ENCODE measurements around the gene KRT33B.
A peak's percentile ranks its signal among the peaks of the same experiment; 100 is the strongest.
"Not testable (repeated sequence)": the region's sequence is repeated elsewhere in the genome, so short reads cannot be mapped to it uniquely, and the experiment has no call there.

Gene KRT33B

DNA sequence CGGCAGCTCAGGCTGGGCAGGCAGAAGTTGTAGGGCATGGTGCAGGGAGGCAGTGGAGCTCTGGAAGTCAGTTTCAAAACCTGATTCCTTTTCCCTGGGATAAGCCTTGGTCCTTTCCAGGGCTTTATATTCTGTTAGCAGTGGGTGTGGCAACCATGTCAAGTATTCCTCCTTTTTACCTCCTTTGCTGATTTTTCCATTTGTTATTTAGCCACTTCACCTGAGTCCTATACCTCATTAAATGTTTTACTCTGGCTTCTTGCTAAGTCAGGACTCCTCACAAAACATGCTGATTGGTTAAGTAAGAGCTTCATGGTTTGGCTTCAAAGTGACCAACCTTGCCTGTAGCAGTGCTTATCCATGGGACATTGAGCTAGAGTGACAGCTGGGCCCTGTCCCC, at the start of gene KRT33B:
TSS of gene KRT33B (minus strand) at position 101 of the 400 bp plus-strand sequence. CDS start at position 38, 63 bp downstream.
- no peak for DNase-seq (ENCODE audit: low read depth)

DNA sequence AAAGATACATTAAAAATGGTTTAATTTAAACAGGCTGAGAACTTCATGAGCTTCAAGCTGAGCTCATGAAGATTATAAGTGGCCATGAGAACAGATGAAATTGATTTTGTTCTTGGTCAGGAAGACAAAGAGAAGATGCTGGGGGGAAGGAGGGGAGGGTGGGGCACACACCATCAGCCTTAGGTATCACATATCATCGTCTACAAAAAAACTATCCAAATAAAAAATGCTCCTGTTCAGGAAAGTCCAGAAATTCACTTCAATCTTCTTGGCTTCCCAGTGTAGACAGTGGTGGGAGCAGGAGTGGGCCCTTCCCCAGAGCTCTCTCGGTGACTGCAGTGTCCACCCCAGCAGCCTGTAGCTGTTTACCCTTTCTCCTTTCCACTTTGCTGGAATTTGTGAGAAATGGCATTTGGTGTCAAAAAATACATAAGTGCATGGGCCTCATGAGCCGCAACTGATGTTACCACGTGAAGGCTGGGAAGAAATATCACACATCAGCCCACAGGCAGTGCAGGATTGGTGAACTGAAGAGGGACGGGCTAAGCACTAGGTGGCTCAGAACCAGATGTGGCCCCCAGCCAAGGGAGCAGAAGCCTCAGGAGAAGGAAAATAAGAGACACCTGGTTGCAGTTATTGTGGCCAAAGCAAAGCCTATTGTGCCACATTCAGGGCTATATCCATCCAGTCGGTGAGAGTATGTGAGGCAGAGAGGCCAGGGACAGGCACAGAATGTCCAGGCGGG, 48.7 kb upstream of the KRT33B start:
- DNase-seq (ENCODE audit: low read depth) = no peak

DNA sequence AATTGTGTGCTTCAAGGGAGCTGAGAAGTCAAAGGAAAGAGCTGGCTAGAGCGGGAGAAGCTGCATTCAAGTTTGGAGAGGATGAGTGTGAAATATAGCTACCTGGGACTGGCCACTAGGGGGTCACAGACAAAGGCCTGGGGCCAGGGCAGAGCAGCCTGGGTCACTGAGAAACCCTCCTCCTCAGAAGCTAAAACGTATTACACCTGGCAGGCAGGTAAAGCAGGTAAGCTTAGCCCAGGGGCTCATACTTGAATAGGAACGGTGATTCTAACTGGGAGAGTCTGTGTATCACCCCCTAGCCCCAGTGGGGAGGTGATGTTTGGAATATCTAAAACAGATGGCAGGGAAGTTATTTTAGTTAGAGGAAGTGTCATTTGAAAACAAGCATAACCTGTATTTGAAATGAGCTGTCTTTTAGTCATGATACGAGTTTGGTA, 48.0 kb upstream of the KRT33B start:
- no peak for DNase-seq (ENCODE audit: low read depth)

DNA sequence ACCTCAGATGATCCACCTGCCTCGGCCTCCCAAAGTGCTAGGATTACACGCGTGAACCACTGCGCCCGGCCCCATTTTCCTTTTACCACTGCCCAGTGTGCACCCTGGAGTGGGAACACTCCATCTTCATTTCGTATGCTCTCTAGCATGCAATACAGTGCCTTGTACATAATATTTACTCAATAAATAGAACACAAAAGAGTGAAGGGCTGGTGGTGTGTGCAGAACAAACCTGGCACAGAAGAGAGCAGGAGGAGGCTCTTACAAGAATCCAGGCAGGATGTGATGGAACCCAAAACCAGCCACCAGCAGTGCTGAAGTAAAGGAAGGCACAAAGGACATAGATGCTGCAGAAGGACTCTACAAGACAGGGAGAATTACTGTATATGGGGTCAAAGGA, 47.5 kb upstream of the KRT33B start:
- DNase-seq (ENCODE audit: low read depth) = no peak

DNA sequence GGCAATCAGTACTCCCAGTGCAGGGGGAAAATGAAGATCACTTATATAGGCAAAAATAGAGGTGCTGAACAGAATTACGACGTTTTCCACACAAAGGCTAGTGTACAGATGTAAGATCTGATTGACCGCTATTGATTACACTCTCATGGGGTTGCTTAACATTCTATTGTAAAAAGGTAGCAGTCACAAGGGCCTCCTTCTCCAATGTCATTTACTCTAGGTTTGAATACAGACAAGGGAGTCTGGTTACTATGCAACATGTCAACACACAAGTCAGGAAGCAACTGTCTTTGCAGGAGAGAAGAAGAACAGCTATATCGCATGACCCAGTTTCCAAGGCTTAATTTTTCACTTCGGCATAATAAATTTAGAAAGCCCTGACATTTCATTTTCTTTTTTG, 46.9 kb upstream of the KRT33B start:
- DNase-seq (ENCODE audit: low read depth) = no peak

DNA sequence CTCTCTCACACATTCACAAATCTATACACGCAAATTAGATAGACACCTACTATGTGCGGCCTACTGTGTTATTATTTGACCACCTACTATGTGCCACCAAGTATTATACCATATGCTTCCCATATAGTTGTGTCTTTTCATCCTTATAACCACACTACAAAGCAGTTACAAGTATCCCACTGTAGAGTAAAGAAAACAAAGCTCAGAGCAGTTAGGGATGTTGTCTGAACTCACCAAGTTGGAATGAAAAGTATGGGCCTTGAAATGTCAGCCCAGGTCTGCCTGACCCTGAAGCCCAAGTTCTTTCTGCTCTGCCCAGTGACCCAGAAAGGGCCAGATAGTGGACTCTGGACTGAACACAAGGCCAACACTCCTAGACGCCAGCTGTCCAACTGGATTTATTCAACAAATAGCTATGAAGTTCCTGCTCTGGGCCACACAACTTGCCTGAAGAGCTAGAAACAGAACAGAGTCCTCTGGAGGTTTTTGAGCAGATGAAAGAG, 46.3 kb upstream of the KRT33B start:
- no peak for DNase-seq (ENCODE audit: low read depth)

DNA sequence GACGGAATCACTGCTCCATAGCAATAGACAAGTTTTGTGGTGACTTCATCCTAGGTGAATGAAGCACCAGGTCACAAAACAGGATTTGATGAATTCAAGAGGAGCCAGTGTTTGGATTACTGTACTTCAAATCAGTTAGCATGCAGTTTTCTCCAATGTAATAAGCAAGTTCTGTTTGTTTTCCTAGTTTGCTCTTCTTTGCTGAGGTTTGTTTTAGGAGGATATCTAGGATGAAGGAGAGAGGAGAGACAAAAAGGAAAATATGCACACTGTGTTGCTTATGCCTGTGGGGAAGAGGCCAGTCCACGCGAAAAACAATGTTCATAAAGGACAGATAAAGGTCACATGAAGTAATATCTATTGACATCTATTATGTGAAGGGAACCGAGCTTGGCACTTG, 45.8 kb upstream of the KRT33B start:
- no peak for DNase-seq (ENCODE audit: low read depth)

DNA sequence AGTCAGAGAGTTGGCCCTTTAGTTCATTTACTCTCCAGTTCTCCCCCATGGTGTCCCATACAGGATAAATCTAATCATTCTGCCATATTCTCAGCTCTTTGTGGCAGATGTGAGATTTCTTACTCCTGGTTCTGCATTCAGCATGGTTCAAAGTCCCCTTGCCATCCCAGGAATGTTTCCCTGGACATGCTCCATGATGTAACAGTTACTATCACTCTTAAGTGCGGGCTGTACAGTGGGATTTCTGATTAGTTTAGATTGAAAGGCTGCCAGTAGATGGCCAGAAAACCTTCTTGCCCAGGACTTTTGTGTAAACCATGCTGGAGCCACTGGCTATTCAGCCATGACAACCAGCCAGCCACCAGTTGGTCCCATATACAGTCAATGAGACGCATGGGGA, 44.4 kb upstream of the KRT33B start:
- no peak for DNase-seq (ENCODE audit: low read depth)

DNA sequence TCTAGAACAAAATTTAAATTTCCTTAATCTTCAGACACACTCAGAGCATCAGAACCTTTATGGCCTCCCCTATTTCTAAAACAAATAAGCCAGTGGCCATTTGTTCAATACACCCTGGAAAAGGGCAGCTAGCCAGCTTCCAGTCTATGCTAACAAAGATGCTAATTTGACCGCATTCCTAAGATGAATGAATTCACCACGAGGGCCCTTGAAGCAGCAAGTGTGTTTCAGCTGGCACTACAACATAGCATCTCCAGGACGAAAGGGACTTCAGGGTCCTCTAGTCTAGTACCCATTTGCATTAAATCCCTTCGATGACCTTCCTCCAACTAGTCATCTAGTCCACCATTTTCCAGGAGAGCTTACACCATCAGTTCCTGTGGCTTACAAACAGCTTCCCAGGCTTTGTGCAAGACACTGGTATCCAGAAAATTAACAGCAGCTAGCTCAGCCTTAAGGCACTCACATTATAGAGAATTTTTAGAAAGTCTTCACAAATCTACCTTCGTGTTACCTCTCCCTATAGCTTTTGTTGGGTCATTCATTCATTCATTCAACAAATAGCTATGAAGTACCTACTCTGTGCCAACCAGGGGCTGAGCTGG, 43.8 kb upstream of the KRT33B start:
- no peak for DNase-seq (ENCODE audit: low read depth)

DNA sequence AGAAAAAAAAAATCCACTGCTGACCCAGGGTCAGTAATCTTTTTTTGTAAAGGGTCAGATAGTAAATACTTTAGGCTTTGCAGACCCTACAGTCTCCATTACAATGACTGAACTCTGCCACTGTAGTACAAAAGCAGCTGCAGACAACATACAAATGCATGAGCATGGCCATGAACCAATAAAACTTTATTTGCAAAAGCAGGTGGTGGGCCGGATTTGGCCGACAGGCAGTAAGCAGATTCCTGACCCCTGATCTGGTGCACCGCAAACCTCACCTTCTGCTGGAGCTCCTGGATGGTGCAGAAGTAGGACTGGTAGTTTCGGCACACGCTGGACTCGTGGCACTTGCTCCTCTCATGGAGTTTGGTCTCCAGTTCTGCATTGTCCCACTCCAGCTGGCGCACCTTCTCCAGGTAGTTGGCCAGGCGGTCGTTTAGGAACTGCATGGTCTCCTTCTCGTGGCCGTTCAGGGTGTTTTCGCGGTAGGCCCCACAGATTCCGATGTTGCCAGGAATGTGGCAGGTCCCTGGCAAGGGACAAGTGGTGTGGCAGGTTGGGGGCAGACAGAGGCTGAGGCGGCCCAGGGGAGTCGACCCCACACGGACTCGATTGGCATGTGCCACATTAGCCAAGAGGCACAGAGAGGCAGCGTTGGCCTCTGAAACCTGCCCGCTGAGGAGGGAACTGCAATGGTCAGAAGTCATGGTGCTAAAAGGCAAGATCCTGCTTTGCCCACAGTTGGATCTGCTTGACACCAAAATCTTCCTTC, 41.6 kb upstream of the KRT33B start:
- DNase-seq (ENCODE audit: low read depth) = no peak

DNA sequence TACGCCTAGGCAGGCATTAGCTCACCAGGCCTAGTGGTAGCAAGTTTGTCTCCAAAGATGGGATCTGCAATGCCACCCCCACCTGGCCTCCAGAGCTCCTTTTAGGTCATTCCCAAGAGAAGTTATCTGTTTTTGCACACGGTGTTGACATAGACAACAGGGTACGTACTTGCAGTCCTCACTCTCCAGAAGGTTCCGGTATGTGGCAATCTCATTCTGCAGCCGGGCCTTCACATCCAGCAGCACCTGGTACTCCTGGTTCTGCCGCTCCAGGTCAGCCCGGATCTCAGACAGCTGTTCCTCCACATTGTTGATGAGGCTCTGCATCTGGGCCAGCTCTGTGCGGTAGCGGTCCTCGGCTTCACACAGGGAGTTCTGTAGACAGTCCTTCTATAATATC, 37.6 kb upstream of the KRT33B start:
- DNase-seq (ENCODE audit: low read depth) = no peak

DNA sequence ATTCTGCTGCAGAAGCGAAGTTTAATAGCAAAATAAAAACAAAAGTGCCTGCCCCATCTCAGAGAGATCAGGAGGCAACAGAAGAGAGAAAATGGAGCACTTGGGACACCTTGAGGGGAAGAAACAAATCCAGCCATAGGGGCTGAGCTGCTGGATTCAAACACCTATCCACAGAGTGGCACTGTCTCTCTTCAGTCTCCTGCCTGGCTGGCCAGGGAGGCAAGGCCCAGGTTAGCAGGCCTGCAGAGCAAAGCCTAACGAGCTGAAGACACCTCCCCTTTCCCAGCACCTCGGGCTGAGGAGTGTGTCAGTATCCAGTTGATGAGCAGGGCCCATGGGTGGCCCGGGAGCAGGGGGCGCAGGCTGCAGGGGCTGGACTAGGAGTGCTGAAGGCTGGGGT, 36.6 kb upstream of the KRT33B start:
- no peak for DNase-seq (ENCODE audit: low read depth)

DNA sequence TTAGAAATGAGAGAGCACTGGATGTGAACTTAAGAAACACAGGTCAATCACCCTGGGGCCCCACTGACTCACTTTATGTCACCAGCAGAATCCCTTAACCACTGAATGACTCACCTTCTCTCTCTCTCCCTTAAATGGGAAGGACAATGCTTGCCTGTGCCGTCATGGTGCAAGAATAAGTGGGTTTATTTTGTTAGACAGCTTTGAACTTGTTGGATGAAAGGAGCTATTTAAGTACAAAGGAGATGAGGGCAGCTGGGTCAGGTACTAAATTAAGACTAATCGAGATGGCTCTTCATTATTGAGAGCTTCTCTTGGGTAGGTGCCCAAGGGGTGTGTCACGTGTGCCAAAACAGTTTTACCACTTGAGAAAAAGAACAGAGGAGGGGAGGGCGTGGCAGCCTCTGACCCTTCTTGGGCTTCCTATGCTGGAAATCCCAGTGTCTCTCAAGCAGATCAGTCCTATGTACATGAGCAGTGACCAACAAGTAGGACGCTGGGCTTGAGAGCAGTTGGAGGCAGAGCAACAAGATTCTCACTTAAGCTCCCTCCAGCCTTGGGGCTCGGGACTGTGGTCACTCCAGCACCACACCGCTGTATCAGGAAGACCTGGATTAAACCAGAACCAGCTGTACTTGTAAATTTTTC, 34.5 kb upstream of the KRT33B start:
- peak; percentile 87 for DNase-seq (ENCODE audit: low read depth)

DNA sequence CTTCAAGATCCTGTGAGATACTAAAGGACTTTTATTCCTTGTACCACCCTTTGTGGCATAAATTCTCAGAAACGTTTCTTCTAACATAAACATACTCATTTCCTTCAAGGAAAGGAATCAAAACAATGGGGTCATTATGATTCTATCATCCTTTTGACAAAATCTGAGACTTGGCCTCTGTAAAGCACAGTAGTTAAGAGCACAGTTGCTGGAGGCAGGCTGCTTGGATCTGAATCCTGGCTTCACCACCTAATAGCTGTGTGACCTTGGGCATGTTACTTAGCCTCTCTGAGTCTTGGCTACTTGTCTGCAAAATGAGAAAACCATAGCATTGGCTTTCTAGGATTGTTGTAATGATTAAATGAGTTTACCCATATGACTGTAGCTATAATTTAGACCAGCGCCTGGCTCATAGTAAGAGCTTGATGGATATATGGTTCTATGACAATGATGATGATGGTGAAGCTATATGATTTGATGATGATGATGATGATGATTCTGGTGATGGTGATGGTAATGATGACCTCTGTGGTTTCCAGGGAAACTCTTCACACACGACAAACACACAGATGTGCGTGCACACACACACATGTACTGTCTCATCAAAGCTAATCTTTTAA, 33.9 kb upstream of the KRT33B start:
- DNase-seq (ENCODE audit: low read depth) = peak; percentile 57

DNA sequence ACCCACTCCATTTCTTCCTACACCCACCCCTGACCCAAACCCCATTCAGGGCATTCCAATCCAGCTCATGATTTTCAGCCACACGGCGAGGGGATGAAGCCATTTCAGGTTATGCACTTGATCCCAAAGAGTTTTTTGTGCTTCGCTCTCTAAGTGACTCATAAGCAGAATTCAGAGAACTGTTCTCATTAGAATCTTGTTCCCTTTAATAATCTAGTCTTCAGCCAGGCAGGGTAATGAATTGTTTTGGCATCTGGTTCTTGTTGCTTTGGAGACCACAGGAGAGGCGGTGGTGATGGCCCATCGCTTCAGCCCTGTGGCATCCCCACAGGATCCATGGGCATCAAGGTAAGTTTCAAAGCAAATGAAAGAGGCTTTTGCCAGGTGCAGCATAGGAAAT, 32.5 kb upstream of the KRT33B start:
- DNase-seq (ENCODE audit: low read depth) = no peak

DNA sequence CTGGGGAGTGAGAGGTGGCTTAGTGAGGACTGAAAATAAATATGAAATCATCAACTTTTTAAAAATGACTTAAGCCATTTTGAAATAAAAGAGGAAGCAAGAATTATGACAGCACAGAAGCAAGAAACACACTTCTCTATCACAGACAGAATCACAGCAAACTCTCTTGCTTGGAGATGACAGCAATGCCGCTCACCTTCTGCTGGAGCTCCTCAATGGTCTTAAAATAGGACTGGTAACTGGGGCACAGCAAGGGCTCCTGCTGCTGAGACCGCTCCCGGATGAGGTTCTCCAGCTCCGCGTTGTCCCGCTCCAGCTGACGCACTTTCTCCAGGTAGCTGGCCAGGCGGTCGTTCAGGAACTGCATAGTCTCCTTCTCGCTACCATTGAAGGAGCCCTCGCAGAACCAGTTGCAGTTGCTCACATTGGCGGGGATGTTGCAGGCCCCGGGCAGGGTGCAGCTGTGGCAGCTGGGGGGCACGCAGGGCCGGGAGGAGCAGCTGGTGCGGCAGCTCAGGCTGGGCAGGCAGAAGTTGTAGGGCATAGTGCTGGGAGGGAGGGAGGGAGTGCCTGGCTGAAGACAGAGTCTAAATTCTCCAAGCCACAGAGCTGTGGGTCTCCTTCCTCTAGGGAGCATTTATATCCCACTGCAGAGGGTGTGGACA, 27.5 kb upstream of the KRT33B start, which contains the start of gene KRT31:
TSS of gene KRT31 (minus strand) at position 613 of the 665 bp plus-strand sequence. CDS start at position 544, 69 bp downstream.
- no peak for DNase-seq (ENCODE audit: low read depth)

DNA sequence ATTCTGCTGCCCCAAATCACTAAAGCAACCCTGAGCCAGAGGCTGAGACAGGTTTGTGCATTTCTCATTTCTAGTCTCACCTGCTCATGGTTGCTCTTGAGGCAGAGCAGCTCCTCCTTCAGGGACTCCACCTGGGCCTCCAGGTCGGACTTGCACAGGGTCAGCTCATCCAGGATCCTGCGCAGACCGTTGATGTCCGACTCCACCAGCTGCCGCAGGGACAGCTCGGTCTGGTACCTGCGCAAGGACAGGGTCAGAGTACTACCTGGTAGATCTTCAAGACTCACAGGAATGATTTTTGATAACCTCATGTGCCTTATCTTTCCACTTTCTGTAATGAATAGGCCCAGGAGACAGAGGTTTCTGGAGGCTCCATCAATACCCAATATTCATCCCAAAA, 26.7 kb upstream of the KRT33B start:
- no peak for DNase-seq (ENCODE audit: low read depth)

DNA sequence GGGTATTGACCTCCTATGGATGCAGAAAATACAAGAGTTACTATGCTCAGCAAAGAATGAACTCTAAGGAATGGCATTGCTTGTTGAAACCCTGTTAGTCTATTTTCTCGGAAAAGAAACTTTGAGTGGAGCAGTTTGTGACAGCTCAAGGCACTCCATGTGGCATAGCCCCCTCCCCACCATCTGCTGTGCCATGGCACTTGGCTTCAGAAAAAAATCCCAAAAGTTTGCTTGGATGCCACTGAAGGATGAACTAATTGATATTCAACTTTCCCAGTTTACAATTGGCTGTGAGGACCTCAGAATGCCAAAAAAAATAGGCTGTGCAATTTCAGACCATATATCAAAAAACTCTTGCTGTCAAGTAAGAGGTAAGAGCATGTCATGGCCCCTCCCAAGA, 26.0 kb upstream of the KRT33B start:
- no peak for DNase-seq (ENCODE audit: low read depth)

DNA sequence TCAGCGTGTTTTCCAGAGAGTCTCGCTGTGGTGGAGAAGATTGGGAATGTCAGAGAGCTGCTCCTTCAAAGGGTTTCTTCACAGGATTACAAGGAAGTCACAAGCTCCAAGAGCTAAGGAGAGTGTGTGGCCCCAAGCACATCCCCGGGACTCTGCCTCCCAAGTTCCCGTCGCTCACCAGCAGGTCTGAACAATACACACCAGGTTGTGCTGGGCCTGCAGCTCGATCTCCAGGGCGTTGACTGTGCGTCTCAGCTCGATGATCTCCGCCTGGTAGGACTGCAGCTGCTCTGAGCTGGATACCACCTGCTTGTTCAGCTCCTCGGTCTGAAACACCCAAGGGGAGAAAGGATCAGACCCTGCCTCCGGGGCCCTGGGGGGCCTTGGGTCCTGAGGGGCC, 25.4 kb upstream of the KRT33B start:
- not testable (repeated sequence) for DNase-seq (ENCODE audit: low read depth)

DNA sequence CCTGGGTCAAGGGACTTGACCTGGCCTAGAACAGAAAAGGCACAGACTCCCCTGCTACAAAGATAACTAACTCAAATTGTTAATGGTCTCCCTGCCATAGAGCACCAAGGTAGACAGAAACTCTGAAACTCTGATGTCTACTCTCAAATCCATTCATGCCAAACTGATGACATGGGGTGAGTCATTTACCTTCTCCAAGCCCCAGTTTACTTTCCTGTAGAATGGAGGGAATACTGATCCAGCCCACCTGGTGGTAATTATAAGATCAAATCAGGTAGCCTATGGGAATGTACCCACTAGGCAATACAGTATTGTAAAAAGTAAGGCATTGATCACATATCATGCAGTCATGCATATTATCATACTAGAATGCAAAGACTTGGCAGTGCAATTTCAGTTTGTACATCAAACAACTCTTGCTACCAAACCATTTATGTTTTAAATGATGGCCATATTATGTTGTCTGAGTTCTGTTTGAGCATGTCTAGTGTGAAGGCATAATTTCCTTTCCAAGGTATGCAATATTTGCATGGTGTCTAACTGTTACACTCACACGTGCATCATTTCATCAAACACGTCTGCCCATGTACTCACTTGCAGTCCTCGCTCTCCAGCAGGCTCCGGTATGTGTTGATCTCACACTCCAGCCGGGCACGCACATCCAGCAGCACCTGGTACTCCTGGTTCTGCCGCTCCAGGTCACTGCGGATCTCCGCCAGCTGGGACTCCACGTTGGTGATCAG, 24.8 kb upstream of the KRT33B start:
- DNase-seq (ENCODE audit: low read depth) = no peak

DNA sequence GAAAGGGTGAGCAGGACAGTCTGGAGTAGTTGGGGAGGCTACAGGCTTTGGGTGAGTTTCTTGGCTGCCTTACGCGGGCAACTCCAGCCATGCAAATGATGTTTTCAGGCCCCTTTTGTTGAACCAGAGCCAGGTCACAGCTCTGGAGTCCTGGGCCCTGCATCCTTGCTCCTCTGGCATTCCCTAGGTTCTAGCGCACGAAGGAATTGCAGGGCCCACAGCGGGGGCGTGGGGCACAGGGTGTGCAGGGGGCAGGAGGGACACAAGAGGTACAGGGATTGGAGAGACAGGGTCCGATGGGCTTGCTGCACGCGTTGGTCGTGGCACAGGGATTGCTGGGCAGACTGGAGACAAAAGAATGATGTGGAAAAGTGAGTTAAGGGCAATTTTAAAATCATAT, 24.2 kb upstream of the KRT33B start:
- DNase-seq (ENCODE audit: low read depth) = no peak

Measured in HS-5 (cell line).